CD4-positive, alpha-beta T cell treated with Interleukin-21 for 1 hour (primary cell): ENCODE measurements around the gene E4F1.
"Not testable (repeated sequence)": the region's sequence is repeated elsewhere in the genome, so short reads cannot be mapped to it uniquely, and the experiment has no call there.

Experiments
- DNase-seq: peaks from one replicate; pipeline ENCODE4 v3.0.0-alpha.2; 2020

E4F1 gene

DNA sequence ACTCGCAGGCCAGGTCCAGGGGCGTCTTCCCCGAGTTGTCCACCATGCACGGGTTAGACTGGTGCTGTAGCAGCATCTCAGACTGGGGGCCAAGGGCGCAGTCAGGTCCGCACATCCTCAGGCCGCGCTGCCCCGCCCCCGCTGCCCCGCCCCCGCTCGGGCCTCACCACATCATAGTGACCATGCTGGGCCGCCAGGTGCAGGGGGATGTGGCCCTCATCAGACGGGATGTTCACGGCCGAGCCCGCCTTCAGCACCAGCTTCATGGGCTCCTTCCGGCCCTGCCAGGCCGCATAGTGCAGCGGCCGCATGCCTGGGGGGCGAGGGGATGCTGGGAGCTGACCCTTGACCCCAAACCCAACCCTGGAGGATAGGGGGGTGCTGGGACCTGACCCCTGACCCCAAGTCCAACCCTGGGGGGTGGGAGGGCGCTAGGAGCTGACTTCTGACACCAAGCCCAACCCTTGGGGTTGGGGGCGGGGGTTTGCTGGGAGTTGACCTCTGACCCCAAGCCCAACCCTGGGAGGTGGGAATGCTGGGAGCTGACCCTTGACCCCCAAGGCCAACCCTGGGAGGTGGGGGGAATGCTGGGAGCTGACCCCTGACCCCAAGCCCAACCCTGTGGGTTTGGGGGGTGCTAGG is 34.0 kb upstream of the E4F1 start:
- DNase-seq = no peak

DNA sequence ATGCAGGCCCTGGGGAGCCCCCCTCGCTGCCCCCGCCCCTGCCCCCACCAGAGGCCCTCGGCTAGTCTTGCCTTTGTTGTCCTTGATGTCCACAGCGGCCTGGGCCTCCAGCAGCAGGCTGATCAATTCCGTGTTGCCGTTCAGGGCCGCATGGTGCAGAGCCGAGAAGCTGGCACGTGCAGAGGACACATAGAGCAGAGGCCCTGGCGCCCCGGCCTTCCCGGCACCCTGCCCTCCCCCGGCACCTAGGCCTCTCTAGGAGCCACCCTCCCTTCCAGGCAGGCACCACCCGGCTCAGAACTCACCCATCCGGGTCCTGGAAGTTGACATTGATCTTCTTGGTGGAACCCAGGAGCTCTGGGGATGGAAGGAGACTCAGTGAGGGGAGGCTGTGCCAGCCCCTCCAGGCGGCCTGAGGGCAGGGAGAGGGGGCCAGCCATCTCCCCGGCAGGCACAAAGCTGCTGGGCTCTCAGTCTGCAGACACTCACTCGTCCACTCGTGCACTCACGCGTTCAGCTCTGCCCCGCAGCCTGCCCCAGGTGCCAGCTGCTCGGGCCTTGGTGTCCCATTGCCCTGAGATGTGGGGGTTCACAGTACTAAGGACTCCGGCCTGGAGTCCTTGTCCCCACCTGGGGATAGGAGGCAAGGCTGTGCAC is 33.3 kb upstream of the E4F1 start:
- no peak for DNase-seq

DNA sequence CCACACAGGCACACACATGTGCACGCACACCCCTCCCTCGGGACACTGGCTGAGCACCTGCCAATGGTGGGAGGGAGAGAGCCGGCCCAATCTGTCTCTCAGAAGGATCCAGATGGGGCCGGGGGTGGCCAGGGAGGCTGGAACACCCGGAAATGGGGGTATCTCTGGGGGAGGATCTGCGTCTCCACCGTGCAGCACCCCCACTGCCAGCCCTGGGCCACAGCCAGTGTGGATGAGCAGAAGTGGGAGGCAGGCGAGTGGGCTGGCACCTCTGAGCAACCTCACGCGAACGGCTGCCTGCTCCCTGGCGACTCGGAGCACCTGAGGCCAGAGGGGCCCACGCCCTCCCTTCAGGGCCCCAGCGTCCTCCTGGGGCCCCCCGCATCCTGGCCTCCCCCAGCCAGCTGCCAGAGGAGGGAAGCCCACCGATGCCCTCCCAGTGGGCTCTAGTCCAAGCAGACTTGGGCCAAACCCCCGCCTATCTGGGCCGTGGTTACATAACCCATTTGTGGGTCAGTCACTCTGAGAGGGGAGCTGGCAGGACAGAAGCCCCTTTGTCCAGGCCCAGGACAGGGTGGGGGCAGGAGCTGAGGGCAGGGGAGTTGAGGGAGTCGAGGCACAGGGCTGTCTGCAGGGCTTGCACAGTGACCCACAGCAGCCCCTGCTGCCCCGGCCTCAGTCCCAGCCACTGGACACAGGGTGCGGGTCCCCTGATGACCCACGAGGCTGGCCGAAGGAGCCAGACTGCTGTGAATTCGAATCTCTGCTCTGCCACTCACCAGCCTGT is 32.5 kb upstream of the E4F1 start:
- DNase-seq = no peak

DNA sequence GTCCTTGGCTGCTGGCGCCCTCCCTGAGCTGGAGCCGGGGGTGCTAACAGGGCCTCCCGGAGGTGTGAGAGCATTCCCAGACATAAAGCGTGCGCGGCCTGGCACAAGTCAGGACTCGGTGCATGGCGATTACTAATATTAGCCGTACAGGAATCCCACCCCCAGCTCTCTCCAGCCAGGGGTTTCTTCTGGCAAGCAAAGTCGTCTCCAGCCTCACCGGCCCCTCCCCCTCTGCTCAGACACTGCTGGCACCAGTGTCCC is 32.0 kb upstream of the E4F1 start:
- DNase-seq = no peak

DNA sequence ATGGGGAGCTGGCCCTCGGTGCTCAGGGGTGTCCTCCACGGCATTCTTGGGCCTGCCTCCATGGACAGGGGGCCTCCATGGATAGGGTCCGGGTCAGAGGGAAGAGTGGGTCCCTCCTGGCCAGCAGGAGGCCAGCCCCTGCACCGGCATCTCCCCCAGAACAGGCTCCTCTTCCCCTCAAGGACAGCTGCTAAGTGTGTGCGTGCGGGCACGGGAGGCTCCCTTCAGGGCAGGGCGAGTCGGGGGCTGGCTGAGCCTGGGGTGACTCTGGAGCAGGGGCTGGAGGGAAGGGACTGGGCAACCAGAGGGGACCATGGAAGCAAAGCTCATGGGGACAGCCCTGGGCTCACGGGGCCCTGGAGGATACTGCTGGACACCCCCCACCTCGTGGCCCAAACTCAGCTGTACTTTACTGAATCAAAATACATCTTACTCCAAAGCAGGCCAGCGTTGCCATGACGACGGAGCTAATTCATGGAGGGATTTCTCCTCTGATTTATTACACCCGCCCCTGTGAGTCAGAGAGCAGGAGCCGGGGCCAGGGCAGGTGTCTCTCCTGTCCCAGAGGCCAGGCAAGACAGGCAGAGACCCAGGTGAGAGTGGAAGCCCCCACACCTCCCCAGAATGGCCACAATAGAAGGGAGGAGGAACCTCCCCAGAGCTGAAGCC is 29.1 kb upstream of the E4F1 start:
- no peak for DNase-seq

DNA sequence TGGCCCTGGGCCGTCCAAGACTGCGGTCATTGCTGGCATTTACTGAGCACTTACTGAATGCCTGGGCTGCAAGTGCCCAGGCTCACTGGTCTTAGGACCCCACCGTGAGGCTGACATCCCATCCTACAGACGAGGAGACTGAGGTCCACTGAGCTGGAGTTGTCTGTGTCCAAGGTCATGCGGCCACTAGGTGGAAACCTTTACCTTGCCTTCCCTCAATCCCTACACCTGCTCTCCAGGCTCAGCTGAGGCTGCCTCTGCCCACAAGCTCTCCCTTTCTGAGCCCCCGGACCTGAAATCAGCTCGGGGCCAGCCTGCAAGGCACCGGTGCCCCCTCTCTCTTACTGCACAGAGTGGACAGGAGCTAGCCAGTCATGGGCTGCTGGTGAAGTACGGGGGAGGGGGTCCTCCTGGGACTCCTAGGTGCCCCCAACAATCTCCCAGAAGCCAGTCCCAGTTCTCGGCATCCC is 28.5 kb upstream of the E4F1 start:
- DNase-seq = peak; percentile 70

DNA sequence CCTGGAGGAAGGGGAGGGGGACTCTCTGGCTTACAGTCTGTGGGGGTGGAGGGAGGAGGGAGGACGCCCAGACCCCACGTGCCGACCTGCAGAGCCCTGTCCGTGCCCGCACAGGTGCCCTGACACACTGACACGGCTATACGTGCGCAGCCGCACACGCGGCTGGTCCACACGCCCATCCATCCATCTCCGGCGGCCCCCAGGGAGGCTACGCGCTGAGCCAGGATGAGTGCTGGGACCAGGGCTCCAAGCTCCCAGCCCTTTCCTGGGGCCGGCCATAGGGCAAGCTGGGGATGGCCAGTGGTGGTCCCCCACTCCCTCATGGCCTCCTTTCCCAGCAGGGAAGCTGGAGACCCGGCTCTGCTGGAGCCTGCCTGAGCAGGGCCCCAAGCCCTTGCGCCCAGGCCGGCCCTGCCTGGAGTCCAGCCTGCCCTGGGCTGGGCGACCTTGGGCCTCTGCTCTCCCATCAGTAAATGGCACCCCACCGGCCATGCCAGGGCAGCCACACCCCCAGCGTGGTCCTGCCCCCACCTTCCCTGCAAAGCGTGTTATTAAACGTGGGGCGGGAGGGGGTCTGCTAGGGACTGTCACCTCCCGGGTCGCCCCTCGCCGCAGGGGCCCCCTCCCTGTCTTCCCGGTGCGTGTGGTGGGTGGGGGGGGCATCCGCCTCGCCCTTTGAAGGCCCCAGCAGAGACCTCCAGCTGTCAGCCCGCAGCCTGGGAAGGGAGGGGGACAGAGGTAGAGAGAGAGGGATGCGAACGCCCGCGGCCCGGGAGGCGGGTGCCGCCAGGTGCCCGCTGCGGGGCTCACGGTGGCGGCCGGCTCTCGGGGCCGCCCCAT is 27.8 kb upstream of the E4F1 start:
- no peak for DNase-seq

DNA sequence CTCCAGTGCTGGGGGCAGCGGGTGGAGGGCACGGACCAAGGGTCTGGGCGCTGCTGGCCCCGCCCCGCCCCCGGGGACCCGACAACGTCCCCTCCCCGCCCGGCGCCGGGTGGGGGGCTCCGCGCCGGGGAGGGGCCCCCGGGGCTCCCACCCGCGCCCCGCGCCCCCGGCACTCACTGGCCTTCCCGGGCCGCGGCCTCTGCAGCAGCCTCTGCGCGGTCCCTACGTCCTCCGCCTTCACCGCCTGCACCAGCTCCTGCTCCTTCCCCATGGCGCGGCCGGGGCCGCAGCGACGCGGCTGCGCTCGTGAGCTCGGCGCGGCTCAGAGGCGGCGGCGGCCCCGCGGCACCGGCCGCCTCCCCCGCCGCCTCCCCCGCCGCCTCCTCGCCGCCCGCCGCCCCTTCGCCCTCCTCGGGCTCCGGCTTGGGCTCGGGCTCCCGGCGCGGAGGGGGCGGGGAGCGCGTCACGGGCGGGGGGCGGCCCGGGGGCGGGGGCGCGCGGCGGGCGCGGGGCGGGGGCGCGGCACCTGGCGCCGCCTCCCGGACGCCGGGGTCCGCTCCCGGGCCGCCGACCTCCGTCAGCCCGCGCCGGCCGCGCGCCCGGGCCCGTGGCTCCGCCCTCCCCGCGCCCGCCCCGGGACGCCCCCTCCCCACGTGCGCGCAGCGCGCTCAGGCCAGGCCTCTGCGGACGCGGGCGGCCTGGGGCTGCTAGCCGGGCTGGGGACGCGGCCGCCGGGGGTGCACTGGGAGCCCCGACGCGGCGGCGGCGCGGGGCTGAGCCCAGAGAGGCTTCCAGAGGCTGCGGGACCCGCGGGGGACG is 27.0 kb upstream of the E4F1 start, which contains the start of gene CASKIN1:
TSS of gene CASKIN1 (minus strand) at position 444 of the 819 bp plus-strand sequence. CDS start at position 271, 173 bp downstream.
- no peak for DNase-seq

DNA sequence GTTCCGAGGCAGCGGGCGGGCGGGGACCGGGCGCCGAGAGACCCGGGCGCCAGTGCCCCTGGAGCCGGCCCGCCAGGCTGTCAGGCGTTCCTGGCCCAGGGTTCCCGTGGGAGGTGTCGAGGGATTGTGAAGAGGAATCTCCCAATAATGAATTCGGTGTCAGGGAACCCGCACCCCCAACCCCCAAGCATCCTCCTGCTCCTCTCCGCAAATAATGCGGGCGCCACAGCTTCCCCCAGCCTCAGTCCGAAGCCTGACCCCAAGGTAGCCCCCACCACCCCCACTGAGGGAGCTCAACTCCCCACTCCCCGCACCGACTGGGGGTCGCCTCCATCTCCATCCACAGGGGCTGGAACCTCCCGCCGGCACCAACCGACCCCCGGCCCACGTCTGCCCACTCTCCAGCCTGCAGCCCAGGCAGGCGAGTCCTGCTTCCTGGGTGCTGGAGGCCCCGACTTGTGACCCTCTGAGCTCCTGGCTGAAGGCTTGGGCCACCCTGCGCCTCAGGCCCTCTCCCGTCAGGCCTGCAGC is 26.3 kb upstream of the E4F1 start:
- no peak for DNase-seq

DNA sequence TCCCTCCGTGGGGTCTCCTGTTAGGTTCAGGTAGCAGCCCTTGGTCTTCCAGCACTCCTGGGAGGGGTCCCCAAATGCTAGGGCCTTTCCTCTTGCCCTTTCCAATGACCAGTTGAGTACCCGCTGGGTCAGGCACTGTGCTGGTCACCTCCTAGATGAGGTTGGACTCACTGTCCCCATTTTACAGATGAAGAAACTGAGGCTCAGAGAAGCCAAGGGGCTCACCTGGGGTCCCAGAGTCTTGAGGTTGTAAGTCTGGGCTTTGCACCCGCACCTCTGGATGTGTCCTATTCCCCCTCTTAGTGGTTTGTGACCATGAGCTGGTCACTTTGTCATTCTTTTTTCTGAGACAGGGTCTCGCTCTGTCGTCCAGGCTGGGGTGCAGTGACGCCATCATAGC is 25.6 kb upstream of the E4F1 start:
- DNase-seq = no peak

DNA sequence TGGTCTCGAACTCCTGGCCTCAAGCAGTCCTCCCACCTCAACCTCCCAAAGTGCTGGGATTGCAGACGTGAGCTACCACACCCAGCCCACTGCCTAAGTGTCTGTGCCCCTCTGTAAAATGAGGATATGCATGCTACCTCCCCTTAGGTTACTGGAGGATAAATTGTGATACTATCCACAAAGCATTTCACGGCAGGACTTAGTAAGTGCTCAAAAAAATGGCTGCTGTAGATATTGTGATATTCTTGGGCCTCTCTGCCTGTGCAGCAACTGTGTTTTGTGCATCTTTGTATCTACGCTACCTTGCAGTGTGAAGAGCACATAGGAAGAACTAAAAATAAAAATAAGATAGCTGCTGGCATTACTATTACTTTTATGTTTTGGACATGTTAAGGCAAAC is 25.1 kb upstream of the E4F1 start:
- DNase-seq = no peak

DNA sequence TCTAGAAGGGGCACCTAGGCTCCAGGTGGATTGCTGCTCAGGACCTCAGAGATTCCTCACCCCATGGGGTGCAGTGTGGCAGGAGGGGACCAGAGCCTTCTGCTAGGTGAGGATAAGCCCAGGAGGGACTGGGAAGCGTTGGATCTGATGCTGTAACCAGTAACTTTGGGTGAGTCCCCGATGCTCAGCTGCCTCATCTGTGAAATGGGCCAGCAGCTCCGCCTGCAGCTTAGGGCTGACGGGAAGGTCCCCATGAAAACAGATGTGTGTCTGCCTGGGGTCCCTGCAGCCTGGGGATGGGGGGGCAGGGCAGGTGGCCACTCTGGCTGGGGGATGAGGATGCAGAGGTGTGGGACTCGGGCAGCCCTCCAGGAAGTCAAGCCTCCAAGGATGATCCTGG is 24.3 kb upstream of the E4F1 start:
- no peak for DNase-seq

DNA sequence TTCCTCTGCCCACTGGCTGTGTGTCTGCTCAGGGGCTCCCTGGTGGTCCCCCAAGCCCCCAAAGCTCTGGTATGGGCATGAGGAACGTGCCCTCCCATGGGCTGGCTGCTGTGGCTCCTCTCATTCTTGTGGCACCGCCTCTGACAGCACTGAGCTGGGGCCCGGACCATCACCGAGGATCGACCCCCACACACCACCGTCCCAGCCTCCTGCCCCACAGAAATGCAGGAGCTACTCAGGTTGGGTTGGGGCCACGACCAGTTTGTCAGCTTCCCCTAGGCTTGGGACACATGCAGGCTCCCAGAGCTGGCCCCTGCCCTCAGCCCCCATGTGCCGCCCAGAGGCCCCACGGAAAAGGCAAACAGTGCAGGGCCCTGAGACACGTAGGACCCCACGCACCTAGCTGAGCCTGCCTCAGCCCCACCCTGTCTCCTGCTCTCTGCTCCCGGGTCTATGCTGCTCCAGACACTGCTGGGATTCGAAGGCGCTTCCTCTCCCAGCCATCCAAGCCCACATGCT is 23.7 kb upstream of the E4F1 start:
- no peak for DNase-seq

DNA sequence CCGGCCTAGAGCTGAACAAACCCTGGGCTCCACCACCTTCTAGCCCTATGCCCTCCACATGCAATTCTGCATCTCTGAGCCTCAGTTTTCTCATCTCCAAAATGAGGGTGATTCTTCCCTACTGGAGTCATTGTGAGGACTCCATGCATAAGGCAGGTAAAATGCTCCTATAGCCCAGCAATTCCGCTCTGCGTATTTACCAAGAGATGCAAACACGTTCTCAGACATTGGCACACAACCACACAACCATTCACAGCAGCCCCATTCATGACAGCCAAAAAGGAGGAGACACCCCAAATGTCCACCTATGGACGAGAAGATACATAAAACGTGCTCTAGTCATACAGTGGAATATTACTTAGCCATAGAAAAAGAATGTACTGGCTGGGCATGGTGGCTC is 23.1 kb upstream of the E4F1 start:
- DNase-seq = no peak

DNA sequence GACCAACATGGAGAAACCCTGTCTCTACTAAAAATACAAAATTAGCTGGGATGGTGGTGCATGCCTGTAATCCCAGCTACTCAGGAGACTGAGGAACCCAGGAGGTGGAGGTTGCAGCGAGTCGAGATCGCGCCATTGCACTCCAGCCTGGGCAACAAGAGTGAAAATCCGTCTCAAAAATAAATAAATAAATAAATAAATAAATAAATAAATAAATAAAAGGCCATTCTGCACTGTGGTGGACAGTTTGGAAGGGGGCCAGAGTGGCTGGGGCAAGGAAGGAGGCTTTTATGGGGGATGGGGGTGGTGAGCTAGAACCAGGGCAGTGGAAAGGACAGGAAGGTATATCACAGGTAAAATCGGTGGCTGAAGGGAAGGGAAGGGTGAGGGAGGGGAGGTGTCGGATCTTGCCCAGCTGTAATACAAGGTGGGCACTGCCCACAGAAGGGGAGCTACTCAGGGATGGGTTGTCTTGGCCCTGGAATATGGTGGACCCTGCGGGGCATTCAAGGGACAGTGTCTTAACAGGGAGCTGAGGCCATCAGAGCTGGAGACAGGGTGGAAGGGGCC is 20.2 kb upstream of the E4F1 start:
- not testable (repeated sequence) for DNase-seq

DNA sequence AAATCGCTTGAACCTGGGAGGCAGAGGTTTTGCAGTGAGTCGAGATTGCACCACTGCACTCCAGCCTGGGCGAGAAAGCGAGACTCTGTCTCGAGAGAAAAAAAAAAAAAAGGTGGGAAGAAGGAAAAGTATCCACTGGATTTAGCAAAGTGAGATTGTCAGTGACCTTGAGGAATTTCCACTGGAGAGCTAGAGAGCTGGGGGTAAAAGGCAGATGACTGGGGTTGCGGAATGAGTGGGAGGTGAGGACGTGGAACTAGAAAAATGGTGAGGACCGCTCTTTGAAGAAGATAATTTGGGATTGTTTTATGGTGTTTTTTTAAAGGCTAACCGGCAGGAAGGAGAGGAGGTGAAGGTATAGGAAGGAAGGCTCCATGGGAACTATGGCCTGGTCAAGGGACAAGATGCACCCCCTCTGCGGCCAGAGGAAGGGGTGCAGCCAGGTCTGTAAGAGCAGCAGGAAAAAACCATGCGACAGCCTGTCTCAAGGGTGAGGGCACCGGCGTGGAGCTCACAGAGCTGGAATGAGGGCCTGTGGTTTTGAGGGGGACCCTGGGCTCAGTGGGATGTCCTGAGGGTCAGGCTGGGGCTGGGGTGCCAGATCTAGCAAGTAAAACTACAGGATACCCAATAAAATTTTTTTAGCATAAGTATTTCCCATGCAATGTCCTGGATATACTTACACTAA is 18.8 kb upstream of the E4F1 start:
- no peak for DNase-seq

DNA sequence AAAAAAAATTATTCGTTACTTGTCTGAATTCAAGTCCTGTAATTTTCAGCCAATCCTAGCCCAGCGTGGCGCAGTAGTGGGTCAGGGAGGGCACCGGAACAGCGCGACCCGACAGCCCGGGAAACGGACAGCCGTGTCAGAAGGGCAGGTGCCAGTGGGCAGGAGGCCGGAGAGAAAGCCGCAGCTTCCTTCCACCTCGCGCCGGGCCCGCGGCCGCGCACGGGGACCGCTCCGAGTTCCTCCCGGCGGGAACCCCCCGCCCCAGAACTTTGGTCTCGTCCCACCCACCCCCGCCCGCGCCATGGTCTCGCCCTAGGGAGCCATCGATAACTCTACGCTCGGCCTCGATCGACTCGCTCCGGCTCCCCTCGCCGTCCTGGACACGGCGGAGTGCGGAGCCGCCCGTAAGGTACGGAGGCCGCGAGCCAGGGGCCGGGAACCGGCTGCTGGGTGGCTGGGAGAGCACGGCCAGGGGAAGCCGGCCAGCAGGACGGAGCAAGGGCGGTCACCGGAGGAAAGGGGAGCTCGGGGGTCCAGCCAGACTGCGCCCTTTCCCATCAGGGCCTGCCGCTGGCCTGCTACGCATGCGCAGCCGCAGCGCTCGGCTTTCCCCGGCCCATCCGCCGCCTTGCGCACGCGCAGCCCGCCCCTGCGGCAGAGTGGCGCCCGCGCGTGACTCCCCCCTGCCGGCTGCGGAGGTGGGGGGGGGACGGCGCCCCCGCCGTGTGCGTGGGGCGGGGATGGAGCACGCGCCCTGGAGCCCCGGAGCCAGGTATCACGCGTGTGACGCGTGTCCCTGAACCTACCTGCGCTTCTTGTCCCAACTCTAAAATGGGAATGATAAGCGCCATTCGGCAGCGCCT is 18.1 kb upstream of the E4F1 start, which contains the start of gene MLST8:
TSS of gene MLST8 (plus strand) at position 351 of the 863 bp plus-strand sequence. CDS start 632 bp downstream, outside the sequence.
- DNase-seq = peak; percentile 93

DNA sequence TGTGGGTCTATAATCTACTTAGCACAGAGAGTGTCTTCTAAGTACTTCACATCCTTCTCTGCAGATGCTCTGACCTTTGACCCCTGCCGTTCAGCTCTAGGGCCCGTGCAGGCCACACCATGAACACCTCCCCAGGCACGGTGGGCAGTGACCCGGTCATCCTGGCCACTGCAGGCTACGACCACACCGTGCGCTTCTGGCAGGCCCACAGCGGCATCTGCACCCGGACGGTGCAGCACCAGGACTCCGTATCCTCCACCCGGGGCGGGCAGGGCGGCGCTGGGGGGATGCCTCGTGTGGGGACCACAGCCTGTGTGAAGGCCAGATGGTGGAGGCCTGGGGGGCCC is 17.5 kb upstream of the E4F1 start:
- no peak for DNase-seq

DNA sequence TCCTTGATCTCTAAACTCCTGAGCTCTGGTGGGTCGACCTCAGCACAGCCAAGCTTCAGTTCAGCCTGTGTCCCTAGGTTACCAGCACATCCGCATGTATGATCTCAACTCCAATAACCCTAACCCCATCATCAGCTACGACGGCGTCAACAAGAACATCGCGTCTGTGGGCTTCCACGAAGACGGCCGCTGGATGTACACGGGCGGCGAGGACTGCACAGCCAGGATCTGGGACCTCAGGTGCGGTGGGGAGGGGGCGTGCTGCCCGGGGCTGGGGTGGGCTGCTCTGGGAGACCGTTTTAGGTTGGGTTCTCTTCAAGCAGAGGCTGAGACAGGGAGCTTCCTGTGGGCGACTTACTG is 17.0 kb upstream of the E4F1 start:
- no peak for DNase-seq
